HG02610 (cell line): ENCODE measurements around the gene RNF225.
"Not testable (repeated sequence)": the region's sequence is repeated elsewhere in the genome, so short reads cannot be mapped to it uniquely, and the experiment has no call there.

Experiments used
- ATAC-seq: cut with Tn5 transposase; IDR thresholded peaks from one replicate; pipeline ENCODE4 v1.9.1; 2021; ENCODE audit warnings: mild to moderate bottlenecking, moderate library complexity; ENCODE audit not compliant: unreplicated experiment

RNF225 gene

GRCh38 chr19:58361900-58362271 is 33.6 kb upstream of the RNF225 start:
- peak; percentile 4 for ATAC-seq

GRCh38 chr19:58362272-58362994 is 33.0 kb upstream of the RNF225 start, which contains the start of gene ZNF497:
Gene ZNF497, minus strand, starts transcription at chr19:58362751. Its CDS starts 5,116 bp downstream, at chr19:58357635.
- ATAC-seq: peak; percentile 88

- no peak for ATAC-seq
Observed at GRCh38 chr19:58364146-58364545, 31.3 kb upstream of the RNF225 start.

- ATAC-seq: no peak
Observed at GRCh38 chr19:58366585-58367430, 28.6 kb upstream of the RNF225 start.

- ATAC-seq: no peak
Observed at GRCh38 chr19:58367698-58368454, 27.6 kb upstream of the RNF225 start.

GRCh38 chr19:58368561-58369360 is 26.7 kb upstream of the RNF225 start:
- no peak for ATAC-seq

- ATAC-seq: no peak
Observed at GRCh38 chr19:58372311-58373133, 22.9 kb upstream of the RNF225 start.

GRCh38 chr19:58374200-58374599 is 21.3 kb upstream of the RNF225 start:
- no peak for ATAC-seq

GRCh38 chr19:58376724-58377123 is 18.7 kb upstream of the RNF225 start:
- ATAC-seq: not testable (repeated sequence)

GRCh38 chr19:58379246-58379645 is 16.2 kb upstream of the RNF225 start:
- ATAC-seq: no peak

- ATAC-seq: no peak
Observed at GRCh38 chr19:58380037-58380661, 15.3 kb upstream of the RNF225 start.

- ATAC-seq: peak; percentile 85
Observed at GRCh38 chr19:58380662-58381459, 14.6 kb upstream of the RNF225 start, which contains the start of gene ZNF837. Gene ZNF837, minus strand, starts transcription at chr19:58381030. Its CDS starts 11,698 bp downstream, at chr19:58369332.

- ATAC-seq: no peak
Observed at GRCh38 chr19:58381460-58382212, 13.8 kb upstream of the RNF225 start.

GRCh38 chr19:58382997-58383603 is 12.4 kb upstream of the RNF225 start:
- ATAC-seq: no peak

GRCh38 chr19:58385313-58385890 is 10.1 kb upstream of the RNF225 start:
- no peak for ATAC-seq

- peak; percentile 8 for ATAC-seq
Observed at GRCh38 chr19:58385891-58386575, 9.4 kb upstream of the RNF225 start.
